IMR-90 (cell line): ENCODE data around the gene IKBKE. TPM values are rescaled to one million over a fixed set of nuclear protein-coding genes. Genes with fewer than 3 reads are reported as not detected.
A peak's percentile ranks its signal among the peaks of the same experiment; 100 is the strongest.

Experiments used
- ATAC-seq: fragments of 200-7000 bp; cut with Tn5 transposase; 2 replicates; pipeline ENCODE4 v1.9.1; 2020; ENCODE audit warnings: low read depth, mild to moderate bottlenecking, moderate library complexity
- BruUV-seq: library from RNA; stranded (reverse); fragments of 400-500 nt; replicated peaks from 2 replicates; lab custom pipeline; 2021; lab: Mats Ljungman, UMichigan
- CTCF ChIA-PET: fragments of 300-600 bp; formaldehyde crosslinking; extraction: SDS; loops from one replicate; lab custom pipeline; 2021; ENCODE audit warnings: antibody characterized with exemption; lab: Yijun Ruan, JAX
- POLR2A ChIA-PET: fragments of 300-600 bp; sonication (Branson Sonifier 250); formaldehyde crosslinking; loops from one replicate; lab custom pipeline; 2022; ENCODE audit warnings: antibody characterized with exemption; ENCODE audit not compliant: unreplicated experiment; lab: Charles Lee
- DNase-seq: peaks from one replicate; pipeline ENCODE4 v3.0.0; 2013
- H2AFZ ChIP-seq: replicated peaks from 2 replicates; pipeline ENCODE3; 2013; ENCODE audit warnings: low read length, mild to moderate bottlenecking; ENCODE audit not compliant: poor library complexity
- H2AK5ac ChIP-seq: 2 replicates; pipeline ENCODE4 v1.6.1; 2013; ENCODE audit warnings: low read depth, low read length, inconsistent platforms
- H2AK9ac ChIP-seq: replicated peaks from 2 replicates; pipeline ENCODE3; 2013; ENCODE audit warnings: mild to moderate bottlenecking, low read depth, low read length, moderate library complexity; ENCODE audit not compliant: poor library complexity
- H2BK120ac ChIP-seq: 2 replicates; pipeline ENCODE4 v1.6.1; 2013; ENCODE audit warnings: low read depth, low read length, inconsistent platforms
- H2BK15ac ChIP-seq: 3 replicates; pipeline ENCODE4 v1.6.1; 2013; ENCODE audit warnings: low read depth, low read length, inconsistent platforms
- H2BK20ac ChIP-seq: 2 replicates; pipeline ENCODE4 v1.6.1; 2013; ENCODE audit warnings: low read depth, mild to moderate bottlenecking, inconsistent platforms, low read length, moderate library complexity
- H2BK5ac ChIP-seq: 2 replicates; pipeline ENCODE4 v1.6.1; 2013; ENCODE audit warnings: mild to moderate bottlenecking, low read depth, low read length, inconsistent platforms; ENCODE audit not compliant: poor library complexity, severe bottlenecking
- H3K14ac ChIP-seq: replicated peaks from 2 replicates; pipeline ENCODE4 v1.6.1; 2013; ENCODE audit warnings: low read depth, low read length, inconsistent platforms
- H3K18ac ChIP-seq: 2 replicates; pipeline ENCODE4 v1.6.1; 2013; ENCODE audit warnings: low read depth, low read length, control low read depth
- H3K23ac ChIP-seq: 2 replicates; pipeline ENCODE4 v1.6.1; 2013; ENCODE audit warnings: low read depth, low read length, inconsistent platforms
- H3K27ac ChIP-seq: 2 replicates; pipeline ENCODE4 v1.5.1; 2013; ENCODE audit warnings: mild to moderate bottlenecking, control low read depth, low read length; ENCODE audit not compliant: insufficient read depth
- H3K27me3 ChIP-seq: 2 replicates; pipeline ENCODE4 v1.6.1; 2013; ENCODE audit warnings: low read length; ENCODE audit not compliant: control insufficient read depth, insufficient read depth
- H3K36me3 ChIP-seq: 2 replicates; pipeline ENCODE4 v1.6.1; 2013; ENCODE audit warnings: low read length, mixed read lengths; ENCODE audit not compliant: control insufficient read depth, insufficient read depth
- H3K4ac ChIP-seq: 2 replicates; pipeline ENCODE4 v1.6.1; 2013; ENCODE audit warnings: low read depth, low read length, inconsistent platforms
- H3K4me1 ChIP-seq: 2 replicates; pipeline ENCODE4 v1.6.1; 2013; ENCODE audit warnings: low read length, mixed read lengths; ENCODE audit not compliant: control insufficient read depth, insufficient read depth
- H3K4me2 ChIP-seq: 2 replicates; pipeline ENCODE4 v1.6.1; 2013; ENCODE audit warnings: low read depth, mild to moderate bottlenecking, control low read depth, low read length, moderate library complexity
- H3K4me3 ChIP-seq: 2 replicates; pipeline ENCODE4 v1.5.1; 2013; ENCODE audit warnings: low read depth, mild to moderate bottlenecking, control low read depth, low read length, moderate library complexity; ENCODE audit not compliant: insufficient read depth
- H3K56ac ChIP-seq: 2 replicates; pipeline ENCODE4 v1.6.1; 2013; ENCODE audit warnings: low read length, inconsistent platforms; ENCODE audit not compliant: insufficient read depth; ENCODE audit errors: extremely low read depth
- H3K79me1 ChIP-seq, 2 experiments: 2 replicates each; pipeline ENCODE4 v1.6.1; 2013; ENCODE audit warnings: low read length in 2 of 2, inconsistent platforms in 1 of 2, low read depth in 1 of 2
- H3K9ac ChIP-seq: 2 replicates; pipeline ENCODE4 v1.6.1; 2013; ENCODE audit warnings: low read depth, low read length, control low read depth
- H3K9me1 ChIP-seq: 2 replicates; pipeline ENCODE4 v1.6.1; 2013; ENCODE audit warnings: low read length, inconsistent platforms; ENCODE audit not compliant: insufficient read depth
- H3K9me3 ChIP-seq: 2 replicates; pipeline ENCODE4 v1.6.1; 2013; ENCODE audit warnings: low read length; ENCODE audit not compliant: control insufficient read depth, insufficient read depth
- H4K20me1 ChIP-seq: 2 replicates; pipeline ENCODE4 v1.6.1; 2013; ENCODE audit warnings: low read length, inconsistent platforms; ENCODE audit not compliant: insufficient read depth
- H4K5ac ChIP-seq: 2 replicates; pipeline ENCODE4 v1.6.1; 2013; ENCODE audit warnings: mild to moderate bottlenecking, low read depth, low read length, control low read depth
- H4K8ac ChIP-seq, 2 experiments: 2 replicates each; pipeline ENCODE4 v1.6.1; 2013; ENCODE audit warnings: low read depth in 2 of 2, low read length in 2 of 2, control low read depth in 1 of 2, inconsistent platforms in 1 of 2
- H4K91ac ChIP-seq: 2 replicates; pipeline ENCODE4 v1.6.1; 2013; ENCODE audit warnings: low read depth, low read length, inconsistent platforms; ENCODE audit not compliant: insufficient read depth
- BHLHE40 ChIP-seq: fragments of 150-350 bp; IDR thresholded peaks from 2 replicates; pipeline ENCODE4 v1.6.1; 2016; ENCODE audit warnings: mild to moderate bottlenecking, low read depth, low read length
- CEBPB ChIP-seq: IDR thresholded peaks from 2 replicates; pipeline ENCODE4 v1.6.1; 2012; ENCODE audit warnings: low read depth, low read length, improper control_type of control experiment
- CTCF ChIP-seq: conservative IDR thresholded peaks from 2 replicates; pipeline ENCODE4 v1.5.1; 2012; ENCODE audit warnings: mild to moderate bottlenecking, low read depth, low read length, improper control_type of control experiment
- FOS ChIP-seq: fragments of 150-350 bp; IDR thresholded peaks from 2 replicates; pipeline ENCODE4 v1.6.1; 2016; ENCODE audit warnings: low read depth, low read length
- MAFK ChIP-seq: IDR thresholded peaks from 2 replicates; pipeline ENCODE4 v1.6.1; 2012; ENCODE audit warnings: low read depth, low read length, improper control_type of control experiment
- MAZ ChIP-seq: IDR thresholded peaks from 2 replicates; pipeline ENCODE4 v1.6.1; 2012; ENCODE audit warnings: low read depth, mild to moderate bottlenecking, low read length, improper control_type of control experiment, moderate library complexity, borderline replicate concordance
- MXI1 ChIP-seq: IDR thresholded peaks from 2 replicates; pipeline ENCODE4 v1.6.1; 2012; ENCODE audit warnings: low read depth, mild to moderate bottlenecking, low read length, moderate library complexity, borderline replicate concordance
- NFE2L2 ChIP-seq: fragments of 150-350 bp; IDR thresholded peaks from 2 replicates; pipeline ENCODE4 v1.6.1; 2016; ENCODE audit warnings: low read depth, mild to moderate bottlenecking, low read length
- POLR2A ChIP-seq: IDR thresholded peaks from 2 replicates; pipeline ENCODE4 v1.6.1; 2012; ENCODE audit warnings: mild to moderate bottlenecking, low read depth, low read length
- RCOR1 ChIP-seq: IDR thresholded peaks from 2 replicates; pipeline ENCODE4 v1.6.1; 2012; ENCODE audit warnings: mild to moderate bottlenecking, low read length, improper control_type of control experiment; ENCODE audit not compliant: insufficient replicate concordance
- RFX5 ChIP-seq: IDR thresholded peaks from 2 replicates; pipeline ENCODE4 v1.8.0; 2012; ENCODE audit warnings: low read depth, mild to moderate bottlenecking, low read length, moderate library complexity
- WGBS, 2 experiments: methylation state at CpG; one replicate each; pipeline versions ENCODE4 v1.1.5 to v1.1.7; 2013; ENCODE audit warnings: missing lambda C conversion rate in 2 of 2; ENCODE audit not compliant: insufficient read length in 1 of 2; ENCODE audit errors: extremely low coverage in 2 of 2; 5-methylcytosine and 5-hydroxymethylcytosine counted together
- dilution Hi-C: fragments of 300-500 bp; cut with HindIII; formaldehyde crosslinking; loops from one replicate; pipeline ENCODE4 v1.14.3; 2018; ENCODE audit warnings: low sequenced_read_pairs; ENCODE audit not compliant: unreplicated experiment
- in situ Hi-C: fragments of 300-500 bp; cut with MboI; formaldehyde crosslinking; loops from 3 replicates; pipeline ENCODE4 v1.14.3; 2019; ENCODE audit warnings: low sequenced_read_pairs, inconsistent platforms, mixed read lengths
- intact Hi-C: fragments of 100-400 bp; cut with micrococcal nuclease; formaldehyde crosslinking; loops from 2 replicates; pipeline ENCODE4 v1.10.0; 2022
- polyA plus RNA-seq, 3 experiments: library from polyadenylated mRNA; depleted of rRNA; stranded (reverse); fragments of >200 nt; gene quantifications; 2 replicates each; pipeline ENCODE4 v1.2.3, GENCODE V29; 2012; ENCODE audit warnings: low replicate concordance in 1 of 3
- total RNA-seq: library from RNA; depleted of rRNA; stranded (reverse); fragments of >200 nt; gene quantifications from 2 replicates; pipeline ENCODE4 v1.2.3, GENCODE V29; 2012

IKBKE gene
- total and polyA plus RNA-seq, 2 of the 4 experiments (the other 2 are of a cell fraction) = 20.3 to 24.0 TPM

GRCh38 chr1:206512058-206512850 lies 42.0 kb downstream of the IKBKE start (continued):
- no peak for TF ChIP-seq CTCF
- TF ChIP-seq MXI1 = no peak
- TF ChIP-seq MAFK = no peak

GRCh38 chr1:206512851-206513180 lies 42.5 kb downstream of the IKBKE start:
- dilution Hi-C loops (no loop called here), intact Hi-C loops (no loop called here), in situ Hi-C loops (no loop called here)
- no peak overlapping the region for H3K9ac ChIP-seq
- H2BK120ac ChIP-seq = peak overlapping the region; percentile 79
- no peaks in the 10 kb centered on the region for H4K20me1 ChIP-seq
- H3K27ac ChIP-seq = no peak overlapping the region
- H4K91ac ChIP-seq = no peak overlapping the region
- H3K4me1 ChIP-seq = peaks cover 25% of the 10 kb centered on the region
- ATAC-seq (no peak), DNase-seq (no peak)
- ChIA-PET CTCF (no interaction called here), POLR2A (no interaction called here)
- H3K36me3 ChIP-seq = no peaks in the 10 kb centered on the region
- H3K9me1 ChIP-seq = peaks cover 10% of the 10 kb centered on the region; the same call in 1 of the 2 replicates
- peak overlapping the region; percentile 18 for H2AFZ ChIP-seq
- BruUV-seq = no TSS peak
- H4K5ac ChIP-seq = no peak overlapping the region
- H2AK5ac ChIP-seq = peak overlapping the region; percentile 21; the same call in 1 of the 2 replicates
- H3K27me3 ChIP-seq = no peaks in the 10 kb centered on the region
- H3K14ac ChIP-seq = no peak overlapping the region
- H3K56ac ChIP-seq = no peak overlapping the region
- H3K4me2 ChIP-seq = no peak overlapping the region
- WGBS, 2 experiments = 100% methylated on average over 1 of the region's 4 CpGs; no CpG with 5 or more reads in 1 of the 2 experiments
- no peaks in the 10 kb centered on the region for H3K9me3 ChIP-seq
- H2BK15ac ChIP-seq = no peak overlapping the region
- peak overlapping the region in 1 of 2 experiments; percentile 66; a peak in 2 of 4 replicates for H4K8ac ChIP-seq
- H3K79me1 ChIP-seq = peaks cover 0 to 7% of the 10 kb centered on the region in 2 experiments; a peak in 1 of 4 replicates
- H3K18ac ChIP-seq = no peak overlapping the region
- H2AK9ac ChIP-seq = peak overlapping the region; percentile 79
- peak overlapping the region; percentile 61; the same call in 1 of the 2 replicates for H2BK20ac ChIP-seq
- H3K23ac ChIP-seq = no peak overlapping the region
- peak overlapping the region; percentile 70 for H3K4ac ChIP-seq
- no peak overlapping the region for H2BK5ac ChIP-seq
- H3K4me3 ChIP-seq = no peak overlapping the region
- TF ChIP-seq RCOR1 = no peak
- TF ChIP-seq POLR2A = no peak
- TF ChIP-seq NFE2L2 = no peak
- TF ChIP-seq MXI1 = no peak
- TF ChIP-seq MAFK = no peak
- no peak for TF ChIP-seq FOS
- TF ChIP-seq RFX5 = no peak
- no peak for TF ChIP-seq CTCF
- no peak for TF ChIP-seq BHLHE40
- no peak for TF ChIP-seq CEBPB
- TF ChIP-seq MAZ = no peak
